HG02970 (cell line): ENCODE measurements around the gene RFX2.

Experiments used
- ATAC-seq: cut with Tn5 transposase; IDR thresholded peaks from one replicate; pipeline ENCODE4 v1.9.1; 2021; ENCODE audit warnings: mild to moderate bottlenecking, moderate library complexity, moderate number of reproducible peaks; ENCODE audit not compliant: unreplicated experiment, low FRiP score

RFX2 gene

GRCh38 chr19:5948752-5949564, 161.3 kb downstream of the RFX2 start:
- ATAC-seq = no peak

DNA sequence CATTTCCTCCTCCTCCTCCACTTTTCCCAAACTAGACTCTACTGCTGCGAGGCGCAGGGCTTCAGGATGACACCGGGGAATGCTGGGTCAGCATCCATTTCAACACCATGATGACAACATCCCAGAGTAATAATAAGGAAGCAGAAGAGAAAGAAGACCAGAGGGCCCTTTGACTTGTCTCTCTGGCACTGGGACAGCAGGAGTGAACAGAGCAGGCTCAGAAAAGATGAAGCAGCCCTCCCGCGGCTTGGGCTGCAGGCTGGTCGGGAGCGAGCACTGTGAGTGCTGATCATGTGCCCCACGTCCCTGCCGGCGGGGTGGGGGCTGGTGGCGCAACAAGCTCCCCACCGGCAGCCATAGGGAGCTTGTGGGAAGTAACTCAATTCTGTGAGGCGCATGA, 162.9 kb downstream of the RFX2 start:
- no peak for ATAC-seq

DNA sequence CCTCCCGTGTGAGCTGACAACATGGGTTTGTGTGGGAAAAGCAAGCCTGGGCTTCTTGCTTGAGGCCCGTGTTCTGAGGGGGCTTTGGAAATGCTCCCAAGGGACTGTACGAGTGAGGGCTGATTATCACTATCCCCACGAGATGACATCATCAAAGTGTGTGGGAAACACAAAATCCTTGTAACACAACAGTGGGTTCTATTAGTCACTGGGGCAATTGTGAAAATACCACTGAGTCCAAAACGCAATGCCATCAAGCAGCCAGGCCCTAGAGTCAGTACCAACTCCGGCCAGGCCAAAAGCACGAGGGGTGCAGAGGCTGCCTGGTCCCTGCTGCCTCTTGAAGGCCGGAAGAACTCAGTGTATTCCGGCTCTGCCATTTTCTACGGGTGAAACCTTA, 166.7 kb downstream of the RFX2 start:
- ATAC-seq = no peak
